ENCODE measurements around the gene ADGRE2. TPM values are rescaled to one million over a fixed set of nuclear protein-coding genes. Genes with fewer than 3 reads are reported as not detected.

ADGRE2 gene
- total and polyA plus RNA-seq, 4 donors: 2.8 to 40.2 (median 14.9) TPM

GRCh38 chr19:14683439-14683838, 94.9 kb downstream of the ADGRE2 start:
- ATAC-seq (ENCODE audit: insufficient read depth, low FRiP score): no peak

More at GRCh38 chr19:14683439-14683838, 94.9 kb downstream of the ADGRE2 start:
- Histone ChIP-seq H3K27ac (ENCODE audit: low read depth in 1 of 2, low read length in 1 of 2) (no peak overlapping the region), H3K4me3 (no peak overlapping the region), H3K36me3 (ENCODE audit: control insufficient read depth in 4 of 4, insufficient read depth in 4 of 4, low read length in 4 of 4) (no peaks in the 10 kb centered on the region), H3K9ac (ENCODE audit: insufficient read depth in 1 of 2, low read length in 2 of 2) (no peak overlapping the region), H3K4me1 (ENCODE audit: control insufficient read depth in 5 of 5, insufficient read depth in 5 of 5, low read length in 5 of 5) (peaks cover 0 to 1% (median 0%) of the 10 kb centered on the region in 5 donors), H3K9me3 (ENCODE audit: control insufficient read depth in 4 of 4, insufficient read depth in 3 of 4, low read length in 3 of 4) (peaks cover 0 to 2% (median 0%) of the 10 kb centered on the region in 4 donors), H3K27me3 (ENCODE audit: control insufficient read depth in 3 of 3, insufficient read depth in 3 of 3, low read length in 2 of 3) (no peaks in the 10 kb centered on the region)
- TF ChIP-seq CTCF (IDR thresholded peaks at IDR 0.05; ENCODE audit: control extremely low read depth, extremely low read depth): no peak
- DNase-seq: peak in 1 of 3 donors; percentile 2
- 13 to 21% methylated on average over 3 of the region's 3 CpGs for WGBS, 2 donors

Small RNAs within 50 kb of the gene (small RNA-seq; reads per million reads assigned to genes)
- gene AC005255.1 (ENCODE audit: low replicate concordance): not detected

Other genes with a start within 250 kb of the ADGRE2 start
- 100 to 1,000 TPM in 1 of 2 donors, 10 to 100 TPM in 1; 32.7 to 153 TPM for gene TECR, start 249.0 kb downstream of the ADGRE2 start, total RNA-seq
- gene TECR, start 249.0 kb downstream of the ADGRE2 start, polyA plus RNA-seq: 100 to 1,000 TPM in 1 of 2 donors, 10 to 100 TPM in 1; 89.1 to 193 TPM
- gene NDUFB7, start 206.5 kb downstream of the ADGRE2 start, total RNA-seq: 100 to 1,000 TPM; 105 to 192 TPM
- gene NDUFB7, start 206.5 kb downstream of the ADGRE2 start, polyA plus RNA-seq: 100 to 1,000 TPM; 409 to 415 TPM
- gene CLEC17A, start 195.5 kb downstream of the ADGRE2 start, total RNA-seq: 1 to 10 TPM in 1 of 2 donors, under 1 TPM in 1; 0.18 to 2.3 TPM
- under 1 TPM; 0.08 to 0.45 TPM for gene CLEC17A, start 195.5 kb downstream of the ADGRE2 start, polyA plus RNA-seq
- gene ADGRE3, start 103.7 kb downstream of the ADGRE2 start, total RNA-seq: 1 to 10 TPM; 1.6 to 2.1 TPM
- 1 to 10 TPM; 1.5 to 1.9 TPM for gene ADGRE3, start 103.7 kb downstream of the ADGRE2 start, polyA plus RNA-seq
- 10 to 100 TPM; 19.4 to 28.1 TPM for gene ZNF333, start 88.5 kb downstream of the ADGRE2 start, total RNA-seq
- gene ZNF333, start 88.5 kb downstream of the ADGRE2 start, polyA plus RNA-seq: 10 to 100 TPM; 10.7 to 13.7 TPM
- gene OR7A5, start 56.6 kb upstream of the ADGRE2 start, total RNA-seq: not detected
- not detected for gene OR7A5, start 56.6 kb upstream of the ADGRE2 start, polyA plus RNA-seq
- gene OR7C1, start 56.6 kb upstream of the ADGRE2 start, total RNA-seq: not detected
- under 1 TPM; under 0.01 to 0.01 TPM for gene OR7C1, start 56.6 kb upstream of the ADGRE2 start, polyA plus RNA-seq
- gene OR7A10, start 70.4 kb upstream of the ADGRE2 start, total RNA-seq: not detected
- not detected for gene OR7A10, start 70.4 kb upstream of the ADGRE2 start, polyA plus RNA-seq
- gene OR7A17, start 107.6 kb upstream of the ADGRE2 start, total RNA-seq: not detected
- gene OR7A17, start 107.6 kb upstream of the ADGRE2 start, polyA plus RNA-seq: not detected
- not detected for gene OR7C2, start 162.9 kb upstream of the ADGRE2 start, total RNA-seq
- gene OR7C2, start 162.9 kb upstream of the ADGRE2 start, polyA plus RNA-seq: not detected
- not detected for gene SLC1A6, start 201.3 kb upstream of the ADGRE2 start, total RNA-seq
- not detected for gene SLC1A6, start 201.3 kb upstream of the ADGRE2 start, polyA plus RNA-seq

Data from lung (tissue), 13 donors.